NCI-H69 (cell line): ENCODE data around the gene TAP2.

Source experiments
- DNase-seq: peaks from one replicate; lab custom pipeline; 2025; lab: John Stamatoyannopoulos, UW

TAP2 gene

DNA sequence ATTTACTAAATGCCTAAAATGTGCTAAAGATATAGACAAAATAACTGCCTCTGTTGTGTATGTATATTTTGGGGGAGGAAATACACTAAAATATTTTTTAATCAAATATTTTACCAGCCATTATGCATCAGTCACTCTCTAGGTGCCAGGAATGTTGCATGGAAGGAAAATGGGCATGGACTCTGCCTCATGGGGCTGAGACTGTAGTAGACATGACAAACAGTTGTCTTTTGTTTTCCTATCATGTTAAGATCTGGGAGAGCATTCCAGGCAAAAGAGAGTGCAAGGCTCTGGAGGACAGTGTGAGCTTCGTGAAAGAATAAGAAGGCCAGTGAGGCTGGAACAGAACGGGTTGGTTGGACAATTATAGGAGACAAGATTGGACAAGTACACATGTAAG lies 48.2 kb downstream of the TAP2 start:
- no peak for DNase-seq
